HG03064 (cell line): Measurements from ENCODE around the gene ADRA2C.

Experiments used
- ATAC-seq: cut with Tn5 transposase; IDR thresholded peaks from one replicate; pipeline ENCODE4 v1.9.1; 2021; ENCODE audit warnings: low read depth; ENCODE audit not compliant: unreplicated experiment

Gene ADRA2C

GRCh38 chr4:3791256-3791655 lies 25.1 kb downstream of the ADRA2C start:
- ATAC-seq, result no peak

- no peak for ATAC-seq
Measured at GRCh38 chr4:3791910-3792542, 25.8 kb downstream of the ADRA2C start.

GRCh38 chr4:3792813-3793212 lies 26.6 kb downstream of the ADRA2C start:
- ATAC-seq, result no peak

GRCh38 chr4:3793545-3793944 lies 27.4 kb downstream of the ADRA2C start:
- ATAC-seq, result no peak

GRCh38 chr4:3796960-3797359 lies 30.8 kb downstream of the ADRA2C start:
- ATAC-seq, result no peak

- ATAC-seq, result no peak
Measured at GRCh38 chr4:3797831-3798790, 31.9 kb downstream of the ADRA2C start.

GRCh38 chr4:3799496-3799895 lies 33.3 kb downstream of the ADRA2C start:
- no peak for ATAC-seq

GRCh38 chr4:3800351-3800750 lies 34.2 kb downstream of the ADRA2C start:
- ATAC-seq, result no peak

GRCh38 chr4:3801521-3801920 lies 35.3 kb downstream of the ADRA2C start:
- no peak for ATAC-seq

- ATAC-seq, result no peak
Measured at GRCh38 chr4:3801931-3802550, 35.9 kb downstream of the ADRA2C start.

GRCh38 chr4:3802571-3803474 lies 36.6 kb downstream of the ADRA2C start:
- ATAC-seq, result no peak

- no peak for ATAC-seq
Measured at GRCh38 chr4:3803475-3803847, 37.3 kb downstream of the ADRA2C start.

GRCh38 chr4:3803946-3804345 lies 37.8 kb downstream of the ADRA2C start:
- ATAC-seq, result no peak

- ATAC-seq, result no peak
Measured at GRCh38 chr4:3805026-3805425, 38.8 kb downstream of the ADRA2C start.

GRCh38 chr4:3805731-3806130 lies 39.5 kb downstream of the ADRA2C start:
- no peak for ATAC-seq

GRCh38 chr4:3807311-3807710 lies 41.1 kb downstream of the ADRA2C start:
- no peak for ATAC-seq

GRCh38 chr4:3807822-3808496 lies 41.8 kb downstream of the ADRA2C start:
- ATAC-seq, result no peak

GRCh38 chr4:3808597-3808996 lies 42.4 kb downstream of the ADRA2C start:
- no peak for ATAC-seq

- no peak for ATAC-seq
Measured at GRCh38 chr4:3809028-3809427, 42.8 kb downstream of the ADRA2C start.
